ENCODE results near the gene TMEM202.

TMEM202 gene

DNA sequence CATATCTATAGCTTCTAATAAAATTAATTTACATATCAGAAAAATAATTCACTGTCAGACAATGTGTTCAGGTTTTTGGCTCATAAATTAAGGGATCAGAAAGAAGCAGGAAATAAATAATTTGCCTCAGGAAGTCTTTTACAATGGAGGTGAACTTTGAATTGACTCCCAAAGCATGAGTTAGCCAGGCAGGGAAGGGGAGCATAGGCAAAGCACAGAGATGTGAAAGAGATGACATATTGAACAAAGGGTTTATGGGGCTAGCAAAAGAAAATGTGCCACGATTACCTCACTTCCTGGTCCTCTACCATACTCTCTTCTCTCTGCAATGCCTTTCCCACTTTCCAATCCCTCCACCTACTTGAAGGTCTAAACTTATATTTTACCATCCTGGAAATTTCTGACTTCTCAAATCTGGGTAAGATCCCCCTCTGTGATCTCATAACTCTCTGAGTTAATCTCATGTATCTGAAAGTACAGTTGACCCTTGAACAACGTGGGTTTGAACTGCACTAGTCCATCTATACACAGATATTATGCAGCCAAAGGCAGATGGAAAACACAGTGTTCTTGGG, 18.2 kb upstream of the TMEM202 start:
- TF ChIP-seq CTCF (IDR thresholded peaks at IDR 0.05; ENCODE audit: low read length) = no peak
- TF ChIP-seq EZH2 (IDR thresholded peaks at IDR 0.05; ENCODE audit: borderline replicate concordance, low read length) = no peak
- H2AFZ ChIP-seq (ENCODE audit: low read length) = no peak overlapping the region
- no peaks in the 10 kb centered on the region for H3K9me2 ChIP-seq (ENCODE audit: low read depth, low read length)

GRCh38 chr15:72380743-72381142, 17.4 kb upstream of the TMEM202 start:
- Histone ChIP-seq H3F3A (ENCODE audit: insufficient read depth, low read length) (no peaks in the 10 kb centered on the region), H2AFZ (ENCODE audit: low read length) (no peak overlapping the region), H3K4me3 (ENCODE audit: low read depth, low read length, poor library complexity, severe bottlenecking) (no peak overlapping the region), H3K36me3 (ENCODE audit: insufficient read depth, low read length) (no peaks in the 10 kb centered on the region), H4K20me1 (ENCODE audit: insufficient read depth, low read length) (no peaks in the 10 kb centered on the region), H3K9me3 (ENCODE audit: low read length) (no peaks in the 10 kb centered on the region), H3K27me3 (ENCODE audit: insufficient read depth, low read length) (no peaks in the 10 kb centered on the region), H3K9ac (ENCODE audit: low read length) (no peak overlapping the region), H3K4me2 (ENCODE audit: low read length) (no peak overlapping the region), H3K27ac (ENCODE audit: low read depth, low read length, poor library complexity, severe bottlenecking) (no peak overlapping the region), H3K79me2 (ENCODE audit: insufficient read depth, low read length) (no peaks in the 10 kb centered on the region), H3K9me2 (ENCODE audit: low read depth, low read length) (no peaks in the 10 kb centered on the region), H3K4me1 (ENCODE audit: insufficient read depth, low read length, severe bottlenecking) (peaks cover 7% of the 10 kb centered on the region)
- TF ChIP-seq EZH2 (IDR thresholded peaks at IDR 0.05; ENCODE audit: borderline replicate concordance, low read length) = no peak

More for the DNA sequence above, 18.2 kb upstream of the TMEM202 start:
- Histone ChIP-seq H3K9ac (ENCODE audit: low read length) (no peak overlapping the region), H3F3A (ENCODE audit: insufficient read depth, low read length) (no peaks in the 10 kb centered on the region), H3K27me3 (ENCODE audit: insufficient read depth, low read length) (no peaks in the 10 kb centered on the region), H4K20me1 (ENCODE audit: insufficient read depth, low read length) (no peaks in the 10 kb centered on the region), H3K79me2 (ENCODE audit: insufficient read depth, low read length) (peaks cover 5% of the 10 kb centered on the region), H3K27ac (ENCODE audit: low read depth, low read length, poor library complexity, severe bottlenecking) (no peak overlapping the region), H3K36me3 (ENCODE audit: insufficient read depth, low read length) (no peaks in the 10 kb centered on the region), H3K4me1 (ENCODE audit: insufficient read depth, low read length, severe bottlenecking) (peaks cover 13% of the 10 kb centered on the region), H3K9me3 (ENCODE audit: low read length) (no peaks in the 10 kb centered on the region), H3K4me3 (ENCODE audit: low read depth, low read length, poor library complexity, severe bottlenecking) (no peak overlapping the region), H3K4me2 (ENCODE audit: low read length) (no peak overlapping the region)

- Histone ChIP-seq H3K27ac (ENCODE audit: low read depth, low read length, poor library complexity, severe bottlenecking) (no peak overlapping the region), H2AFZ (ENCODE audit: low read length) (no peak overlapping the region), H3K79me2 (ENCODE audit: insufficient read depth, low read length) (no peaks in the 10 kb centered on the region), H3K27me3 (ENCODE audit: insufficient read depth, low read length) (no peaks in the 10 kb centered on the region), H3K9me3 (ENCODE audit: low read length) (no peaks in the 10 kb centered on the region), H3K36me3 (ENCODE audit: insufficient read depth, low read length) (no peaks in the 10 kb centered on the region), H3K9me2 (ENCODE audit: low read depth, low read length) (no peaks in the 10 kb centered on the region), H3K4me1 (ENCODE audit: insufficient read depth, low read length, severe bottlenecking) (no peaks in the 10 kb centered on the region), H3K4me3 (ENCODE audit: low read depth, low read length, poor library complexity, severe bottlenecking) (no peak overlapping the region), H3F3A (ENCODE audit: insufficient read depth, low read length) (no peaks in the 10 kb centered on the region), H3K9ac (ENCODE audit: low read length) (no peak overlapping the region), H4K20me1 (ENCODE audit: insufficient read depth, low read length) (no peaks in the 10 kb centered on the region), H3K4me2 (ENCODE audit: low read length) (no peak overlapping the region)
- TF ChIP-seq EZH2 (IDR thresholded peaks at IDR 0.05; ENCODE audit: borderline replicate concordance, low read length) (no peak), CTCF (IDR thresholded peaks at IDR 0.05; ENCODE audit: low read length) (peak; percentile 25; the same call in 1 of the 2 replicates)
These were observed 16.0 kb upstream of the TMEM202 start for GRCh38 chr15:72382146-72382545.

DNA sequence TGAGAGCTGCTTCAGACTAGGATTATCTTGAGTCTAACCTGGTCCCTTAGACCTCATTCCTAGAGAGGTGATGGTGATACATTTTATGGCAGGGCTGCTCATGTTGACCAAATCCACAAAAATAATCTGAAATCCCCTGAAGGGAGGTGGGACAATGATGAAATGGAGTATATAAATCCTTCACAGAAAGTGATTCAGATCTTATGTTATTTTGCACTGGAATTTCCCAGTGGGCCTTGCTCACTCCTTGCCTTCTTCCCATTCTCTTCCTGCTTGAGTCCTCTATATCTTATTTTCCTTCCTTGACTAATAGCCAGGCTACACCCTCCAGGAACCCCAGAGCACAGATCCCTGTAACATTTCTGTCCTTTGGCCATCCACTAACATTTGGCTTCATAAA, 10.4 kb upstream of the TMEM202 start:
- Histone ChIP-seq H3K27ac (ENCODE audit: low read depth, low read length, poor library complexity, severe bottlenecking) (no peak overlapping the region), H3K4me3 (ENCODE audit: low read depth, low read length, poor library complexity, severe bottlenecking) (no peak overlapping the region), H3K9me3 (ENCODE audit: low read length) (no peaks in the 10 kb centered on the region), H3K4me2 (ENCODE audit: low read length) (no peak overlapping the region), H3K27me3 (ENCODE audit: insufficient read depth, low read length) (no peaks in the 10 kb centered on the region), H3F3A (ENCODE audit: insufficient read depth, low read length) (no peaks in the 10 kb centered on the region), H4K20me1 (ENCODE audit: insufficient read depth, low read length) (no peaks in the 10 kb centered on the region), H3K79me2 (ENCODE audit: insufficient read depth, low read length) (no peaks in the 10 kb centered on the region), H3K9ac (ENCODE audit: low read length) (no peak overlapping the region), H3K9me2 (ENCODE audit: low read depth, low read length) (no peaks in the 10 kb centered on the region), H2AFZ (ENCODE audit: low read length) (no peak overlapping the region), H3K36me3 (ENCODE audit: insufficient read depth, low read length) (no peaks in the 10 kb centered on the region), H3K4me1 (ENCODE audit: insufficient read depth, low read length, severe bottlenecking) (no peaks in the 10 kb centered on the region)
- TF ChIP-seq CTCF (IDR thresholded peaks at IDR 0.05; ENCODE audit: low read length) (no peak), EZH2 (IDR thresholded peaks at IDR 0.05; ENCODE audit: borderline replicate concordance, low read length) (no peak)

Data from OCI-LY1 (cell line).